ENCODE data around the gene TRIM24. TPM values are rescaled to one million over a fixed set of nuclear protein-coding genes. Genes with fewer than 3 reads are reported as not detected.

Gene TRIM24
- total RNA-seq, 1 donor from 2014 or later, result 116 TPM

- peaks cover 82% of the 10 kb centered on the region for H3K36me3 Mint-ChIP-seq
- Histone ChIP-seq H3K27ac (peak overlapping the region; percentile 27), H3K79me2 (ENCODE audit: low read depth) (peaks cover 100% of the 10 kb centered on the region), H3K4me3 (no peak overlapping the region), H3K9me3 (ENCODE audit: low read depth) (no peaks in the 10 kb centered on the region), H4K20me1 (ENCODE audit: low read depth) (no peaks in the 10 kb centered on the region), H3K27me3 (no peaks in the 10 kb centered on the region), H3F3A (ENCODE audit: low read depth) (peaks cover 50% of the 10 kb centered on the region), H3K4me1 (no peaks in the 10 kb centered on the region), H2AFZ (replicated peaks) (no peak overlapping the region), H3K36me3 (peaks cover 48% of the 10 kb centered on the region), H3K4me2 (no peak overlapping the region), H3K9ac (no peak overlapping the region)
- no peak for DNase-seq (ENCODE audit: low spot score)
- H3K27ac Mint-ChIP-seq, result no peak overlapping the region
- no peak overlapping the region for H3K4me3 Mint-ChIP-seq
- H3K27me3 Mint-ChIP-seq (ENCODE audit: insufficient read depth, low read depth), result no peaks in the 10 kb centered on the region
- H3K4me1 Mint-ChIP-seq, result no peaks in the 10 kb centered on the region
- peaks cover 10% of the 10 kb centered on the region for H3K9me3 Mint-ChIP-seq
- TF ChIP-seq EZH2 (IDR thresholded peaks at IDR 0.05), result no peak
- TF ChIP-seq EZH2phosphoT487 (IDR thresholded peaks at IDR 0.05), result no peak
- TF ChIP-seq CTCF (IDR thresholded peaks at IDR 0.05), result no peak
Observed at GRCh38 chr7:138542183-138542582, 82.1 kb downstream of the TRIM24 start.

- Histone ChIP-seq H3K4me3 (no peak overlapping the region), H2AFZ (replicated peaks) (no peak overlapping the region), H3K4me1 (peaks cover 6% of the 10 kb centered on the region), H3K79me2 (ENCODE audit: low read depth) (peaks cover 100% of the 10 kb centered on the region), H3K4me2 (no peak overlapping the region), H4K20me1 (ENCODE audit: low read depth) (peaks cover under 1% of the 10 kb centered on the region), H3F3A (ENCODE audit: low read depth) (peaks cover 61% of the 10 kb centered on the region), H3K9ac (no peak overlapping the region), H3K9me3 (ENCODE audit: low read depth) (no peaks in the 10 kb centered on the region), H3K27me3 (no peaks in the 10 kb centered on the region), H3K36me3 (peaks cover 43% of the 10 kb centered on the region), H3K27ac (peak overlapping the region; percentile 60)
- Mint-ChIP-seq H3K9me3 (peaks cover 10% of the 10 kb centered on the region), H3K4me3 (no peak overlapping the region), H3K4me1 (no peaks in the 10 kb centered on the region), H3K36me3 (peaks cover 78% of the 10 kb centered on the region), H3K27ac (no peak overlapping the region), H3K27me3 (ENCODE audit: insufficient read depth, low read depth) (no peaks in the 10 kb centered on the region)
- no peak for DNase-seq (ENCODE audit: low spot score)
- TF ChIP-seq EZH2 (IDR thresholded peaks at IDR 0.05), result no peak
- no peak for TF ChIP-seq EZH2phosphoT487 (IDR thresholded peaks at IDR 0.05)
- no peak for TF ChIP-seq CTCF (IDR thresholded peaks at IDR 0.05)
Observed at GRCh38 chr7:138543739-138544138, 83.7 kb downstream of the TRIM24 start.

- peaks cover 9% of the 10 kb centered on the region for H3K9me3 Mint-ChIP-seq
- H3K9ac ChIP-seq, result no peak overlapping the region
- H3K27me3 ChIP-seq, result no peaks in the 10 kb centered on the region
- TF ChIP-seq EZH2phosphoT487 (IDR thresholded peaks at IDR 0.05), result no peak
- TF ChIP-seq CTCF (IDR thresholded peaks at IDR 0.05), result no peak
- TF ChIP-seq EZH2 (IDR thresholded peaks at IDR 0.05), result no peak
- no peaks in the 10 kb centered on the region for H3K9me3 ChIP-seq (ENCODE audit: low read depth)
- no peak overlapping the region for H3K27ac ChIP-seq
- peaks cover 61% of the 10 kb centered on the region for H3F3A ChIP-seq (ENCODE audit: low read depth)
- no peaks in the 10 kb centered on the region for H3K27me3 Mint-ChIP-seq (ENCODE audit: insufficient read depth, low read depth)
- H3K4me3 ChIP-seq, result no peak overlapping the region
- H3K4me3 Mint-ChIP-seq, result no peak overlapping the region
- H3K4me2 ChIP-seq, result no peak overlapping the region
- H3K4me1 ChIP-seq, result peaks cover 15% of the 10 kb centered on the region
- no peak for DNase-seq (ENCODE audit: low spot score)
- H3K79me2 ChIP-seq (ENCODE audit: low read depth), result peaks cover 100% of the 10 kb centered on the region
- no peaks in the 10 kb centered on the region for H3K4me1 Mint-ChIP-seq
- peaks cover 36% of the 10 kb centered on the region for H3K36me3 ChIP-seq
- H2AFZ ChIP-seq (replicated peaks), result no peak overlapping the region
- H4K20me1 ChIP-seq (ENCODE audit: low read depth), result peaks cover 5% of the 10 kb centered on the region
- H3K36me3 Mint-ChIP-seq, result peaks cover 77% of the 10 kb centered on the region
- H3K27ac Mint-ChIP-seq, result no peak overlapping the region
Observed at GRCh38 chr7:138545123-138545522, 85.1 kb downstream of the TRIM24 start.

Data from neural progenitor cell (in vitro differentiated cells).